ENCODE measurements around the gene SUMO2.

- no peak for TF ChIP-seq YY1 (IDR thresholded peaks at IDR 0.05; ENCODE audit: low read depth, low read length)
- TF ChIP-seq, protein P1, sequence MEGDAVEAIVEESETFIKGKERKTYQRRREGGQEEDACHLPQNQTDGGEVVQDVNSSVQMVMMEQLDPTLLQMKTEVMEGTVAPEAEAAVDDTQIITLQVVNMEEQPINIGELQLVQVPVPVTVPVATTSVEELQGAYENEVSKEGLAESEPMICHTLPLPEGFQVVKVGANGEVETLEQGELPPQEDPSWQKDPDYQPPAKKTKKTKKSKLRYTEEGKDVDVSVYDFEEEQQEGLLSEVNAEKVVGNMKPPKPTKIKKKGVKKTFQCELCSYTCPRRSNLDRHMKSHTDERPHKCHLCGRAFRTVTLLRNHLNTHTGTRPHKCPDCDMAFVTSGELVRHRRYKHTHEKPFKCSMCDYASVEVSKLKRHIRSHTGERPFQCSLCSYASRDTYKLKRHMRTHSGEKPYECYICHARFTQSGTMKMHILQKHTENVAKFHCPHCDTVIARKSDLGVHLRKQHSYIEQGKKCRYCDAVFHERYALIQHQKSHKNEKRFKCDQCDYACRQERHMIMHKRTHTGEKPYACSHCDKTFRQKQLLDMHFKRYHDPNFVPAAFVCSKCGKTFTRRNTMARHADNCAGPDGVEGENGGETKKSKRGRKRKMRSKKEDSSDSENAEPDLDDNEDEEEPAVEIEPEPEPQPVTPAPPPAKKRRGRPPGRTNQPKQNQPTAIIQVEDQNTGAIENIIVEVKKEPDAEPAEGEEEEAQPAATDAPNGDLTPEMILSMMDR (IDR thresholded peaks at IDR 0.05; ENCODE audit: control extremely low read depth in 1 of 3, insufficient read depth in 1 of 3, low read depth in 1 of 3, low read length in 3 of 3), result no peak
- no peak for TF ChIP-seq EP300 (IDR thresholded peaks at IDR 0.05; ENCODE audit: borderline replicate concordance in 1 of 2, low read depth in 2 of 2, low read length in 2 of 2)
- TF ChIP-seq RFX5 (IDR thresholded peaks at IDR 0.05; ENCODE audit: borderline replicate concordance, low read depth, low read length), result no peak
- TF ChIP-seq, protein P2, sequence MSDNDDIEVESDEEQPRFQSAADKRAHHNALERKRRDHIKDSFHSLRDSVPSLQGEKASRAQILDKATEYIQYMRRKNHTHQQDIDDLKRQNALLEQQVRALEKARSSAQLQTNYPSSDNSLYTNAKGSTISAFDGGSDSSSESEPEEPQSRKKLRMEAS (IDR thresholded peaks at IDR 0.05), result no peak
- no peak for TF ChIP-seq POLR2AphosphoS5 (IDR thresholded peaks at IDR 0.05; ENCODE audit: low read depth, low read length)
- no peak for TF ChIP-seq TBP (IDR thresholded peaks at IDR 0.05; ENCODE audit: low read depth, low read length)
Observed at GRCh38 chr17:75159196-75160031, 23.3 kb downstream of the SUMO2 start.

All from H1 (cell line).